HepG2 (cell line): ENCODE measurements around the gene HPD. TPM values are rescaled to one million over a fixed set of nuclear protein-coding genes. Genes with fewer than 3 reads are reported as not detected.

Experiments used
- ATAC-seq: fragments of 200-7000 bp; cut with Tn5 transposase; 3 replicates; pipeline ENCODE4 v1.9.1; 2020; ENCODE audit warnings: mild to moderate bottlenecking, moderate library complexity
- BruUV-seq: library from RNA; stranded (reverse); fragments of 400-500 nt; replicated peaks from 2 replicates; lab custom pipeline; 2021; lab: Mats Ljungman, UMichigan
- CTCF ChIA-PET: fragments of 300-600 bp; formaldehyde crosslinking; extraction: SDS; loops from one replicate; lab custom pipeline; 2021; ENCODE audit warnings: low total read pairs, inconsistent platforms, low intra/inter-chr PET ratio; lab: Yijun Ruan, JAX
- POLR2A ChIA-PET: fragments of 350-600 bp; sonication (Branson Sonifier 250); formaldehyde crosslinking; loops from one replicate; lab custom pipeline; 2020; ENCODE audit warnings: antibody characterized with exemption, inconsistent platforms; lab: Yijun Ruan, JAX
- DNase-seq: peaks from one replicate; pipeline ENCODE4 v3.0.0-alpha.2; 2015; ENCODE audit warnings: low spot score
- FAIRE-seq: peaks from 3 replicates; lab custom pipeline; 2011; peaks lifted over from hg19 to GRCh38; lab: Jason Lieb, UNC
- H2AFZ ChIP-seq: one replicate; pipeline ENCODE4 v1.6.1; 2011; ENCODE audit warnings: low read length, inconsistent platforms
- H3K27ac ChIP-seq: fragments of 300-600 bp; 3 replicates; pipeline ENCODE4 v1.8.0; 2011; ENCODE audit warnings: mixed run types, mild to moderate bottlenecking, mixed read lengths, low read length, inconsistent platforms; ENCODE audit not compliant: insufficient read depth; ENCODE audit errors: extremely low read length
- H3K27me3 ChIP-seq, 2 experiments: fragments of 200-600 bp in 1 of 2; 2 replicates in 1 of 2; 3 replicates in 1 of 2; pipeline versions ENCODE4 v1.6.0 to v1.8.0; 2011; ENCODE audit warnings: low read length in 2 of 2, mild to moderate bottlenecking in 2 of 2, moderate library complexity in 2 of 2, inconsistent platforms in 1 of 2; ENCODE audit not compliant: insufficient read depth in 2 of 2, control insufficient read depth in 1 of 2
- H3K36me3 ChIP-seq, 2 experiments: fragments of 200-600 bp in 1 of 2; replicated peaks in 1 of 2; 2 replicates in 1 of 2; 3 replicates in 1 of 2; pipeline versions ENCODE4 v1.5.1 to v1.8.0; 2011; ENCODE audit warnings: low read length in 2 of 2, inconsistent platforms in 1 of 2; ENCODE audit not compliant: insufficient read depth in 2 of 2, control insufficient read depth in 1 of 2
- H3K4me1 ChIP-seq: 2 replicates; pipeline ENCODE4 v1.5.1; 2012; ENCODE audit warnings: low read length, inconsistent platforms; ENCODE audit not compliant: insufficient read depth
- H3K4me2 ChIP-seq: 2 replicates; pipeline ENCODE4 v1.6.0; 2011; ENCODE audit warnings: low read depth, low read length, inconsistent platforms
- H3K4me3 ChIP-seq, 3 experiments: fragments of 200-600 bp in 1 of 3; sonication (generic), shearing (Covaris generic) in 1 of 3; replicated peaks in 1 of 3; 2 replicates each; pipeline ENCODE4 v1.5.1; 2011 to 2016; ENCODE audit warnings: low read length in 3 of 3, inconsistent platforms in 2 of 3, low read depth in 2 of 3, mild to moderate bottlenecking in 2 of 3, control low read depth in 1 of 3, mixed read lengths in 1 of 3; ENCODE audit not compliant: insufficient read depth in 1 of 3
- H3K79me2 ChIP-seq: one replicate; pipeline ENCODE4 v1.6.1; 2011; ENCODE audit warnings: low read length, inconsistent platforms; ENCODE audit not compliant: insufficient read depth
- H3K9ac ChIP-seq: 2 replicates; pipeline ENCODE4 v1.6.0; 2011; ENCODE audit warnings: mild to moderate bottlenecking, low read depth, low read length, inconsistent platforms; ENCODE audit not compliant: insufficient read depth
- H3K9me3 ChIP-seq: 2 replicates; pipeline ENCODE4 v1.5.1; 2012; ENCODE audit warnings: mild to moderate bottlenecking, low read length
- H4K20me1 ChIP-seq: 2 replicates; pipeline ENCODE4 v1.6.0; 2011; ENCODE audit warnings: inconsistent platforms, mild to moderate bottlenecking, low read length, moderate library complexity; ENCODE audit not compliant: insufficient read depth
- AHR ChIP-seq: IDR thresholded peaks from 2 replicates; pipeline ENCODE4 v1.6.1; 2018; ENCODE audit warnings: missing genetic modification reagents, missing compliant biosample characterization
- GTF2F1 ChIP-seq: fragments of 150-350 bp; IDR thresholded peaks from 2 replicates; pipeline ENCODE4 v1.6.1; 2014; ENCODE audit warnings: low read length
- HBP1 ChIP-seq: IDR thresholded peaks from 2 replicates; pipeline ENCODE4 v1.6.1; 2016; ENCODE audit warnings: low read depth, control low read depth
- IRF2 ChIP-seq: IDR thresholded peaks from 2 replicates; pipeline ENCODE4 v1.6.1; 2018; ENCODE audit warnings: missing genetic modification reagents, missing compliant biosample characterization
- KLF13 ChIP-seq: sonication (generic); formaldehyde crosslinking; IDR thresholded peaks from 2 replicates; pipeline ENCODE4 v1.4.0; 2020; ENCODE audit warnings: mild to moderate bottlenecking, missing genetic modification reagents
- MED13 ChIP-seq: sonication (generic); formaldehyde crosslinking; IDR thresholded peaks from 2 replicates; pipeline ENCODE4 v1.5.0; 2020; ENCODE audit warnings: missing genetic modification reagents
- MIER3 ChIP-seq: IDR thresholded peaks from 2 replicates; pipeline ENCODE4 v1.6.1; 2016; ENCODE audit warnings: missing compliant biosample characterization, borderline replicate concordance
- MXD4 ChIP-seq: IDR thresholded peaks from 2 replicates; pipeline ENCODE4 v1.6.1; 2016; ENCODE audit warnings: mild to moderate bottlenecking, missing biosample characterization, missing genetic modification reagents
- PAF1 ChIP-seq: IDR thresholded peaks from 2 replicates; pipeline ENCODE4 v1.6.1; 2016; ENCODE audit warnings: missing genetic modification reagents, missing compliant biosample characterization
- RBAK ChIP-seq: sonication (generic); formaldehyde crosslinking; IDR thresholded peaks from 2 replicates; pipeline ENCODE4 v1.5.1; 2020; ENCODE audit warnings: mild to moderate bottlenecking, missing genetic modification reagents
- RFX3 ChIP-seq: IDR thresholded peaks from 2 replicates; pipeline ENCODE4 v1.6.1; 2016; ENCODE audit warnings: missing biosample characterization, missing genetic modification reagents
- SP1 ChIP-seq, 2 experiments: fragments of 450-650 bp in 1 of 2; sonication (generic) in 1 of 2; formaldehyde crosslinking in 1 of 2; IDR thresholded peaks; 2 replicates each; pipeline versions ENCODE4 v1.4.0 to v1.6.1; 2016 to 2020; ENCODE audit warnings: missing genetic modification reagents in 1 of 2
- ZBTB37 ChIP-seq: sonication (generic); formaldehyde crosslinking; IDR thresholded peaks from 2 replicates; pipeline ENCODE4 v1.4.0; 2020; ENCODE audit warnings: mild to moderate bottlenecking, missing genetic modification reagents
- ZC3H4 ChIP-seq: sonication (generic); formaldehyde crosslinking; IDR thresholded peaks from 2 replicates; pipeline ENCODE4 v1.4.0; 2020; ENCODE audit warnings: missing genetic modification reagents, borderline replicate concordance
- ZNF326 ChIP-seq: sonication (generic); formaldehyde crosslinking; IDR thresholded peaks from 2 replicates; pipeline ENCODE4 v1.4.0; 2020; ENCODE audit warnings: missing genetic modification reagents, borderline replicate concordance
- ZNF513 ChIP-seq: sonication (generic); formaldehyde crosslinking; conservative IDR thresholded peaks from 2 replicates; pipeline ENCODE4 v1.5.0; 2020; ENCODE audit warnings: missing genetic modification reagents
- ZNF563 ChIP-seq: sonication (generic); formaldehyde crosslinking; IDR thresholded peaks from 2 replicates; pipeline ENCODE4 v1.8.0; 2022; ENCODE audit warnings: mild to moderate bottlenecking, moderate library complexity, missing genetic modification reagents
- ZNF616 ChIP-seq: sonication (generic); formaldehyde crosslinking; IDR thresholded peaks from 2 replicates; pipeline ENCODE4 v1.5.0; 2020; ENCODE audit warnings: low read depth, mild to moderate bottlenecking, missing genetic modification reagents
- WGBS: methylation state at CpG from one replicate; pipeline ENCODE4 v1.1.6; 2017; ENCODE audit warnings: low lambda C conversion rate; 5-methylcytosine and 5-hydroxymethylcytosine counted together
- in situ Hi-C: cut with HindIII; loops from 2 replicates; pipeline ENCODE4 v1.10.0; 2017; ENCODE audit warnings: low pct_unique_long_range_greater_than_20kb; ENCODE audit not compliant: extremely low pct_ligation_motif_present
- intact Hi-C: fragments of 100-400 bp; cut with micrococcal nuclease; formaldehyde crosslinking; loops from one replicate; pipeline ENCODE4 v1.10.0; 2022; ENCODE audit not compliant: unreplicated experiment
- polyA plus RNA-seq, 8 experiments: library from polyadenylated mRNA; depleted of rRNA in 3 of 8; stranded (reverse) in 7 of 8; unstranded in 1 of 8; fragments of >200 nt; fragmentation: Illumina TruSeq in 4 of 8; extraction: Trizol in 4 of 8; gene quantifications; 2 replicates each; pipeline versions ENCODE4 v1.2.1 to v1.2.3, GENCODE V29; 2011 to 2016; ENCODE audit warnings: low read depth in 4 of 8, missing spikeins in 1 of 8, mixed read lengths in 1 of 8; ENCODE audit not compliant: insufficient read depth in 1 of 8
- total RNA-seq, 5 experiments: library from RNA; depleted of rRNA; stranded (reverse); fragments of >200 nt; fragmentation: Illumina TruSeq; extraction: Trizol; gene quantifications; 2 replicates each; pipeline ENCODE4 v1.2.3, GENCODE V29; 2016; ENCODE audit warnings: low read depth in 1 of 5

The HPD gene
- total and polyA plus RNA-seq, 2 of the 13 experiments (the other 11 are each of a cell fraction or from before 2014, with no cell fraction given): 120 to 195 TPM

GRCh38 chr12:121815263-121815662 lies 43.4 kb downstream of the HPD start:
- POLR2A ChIA-PET: interaction anchor here (0.7 kb wide), 1 partner anchor 12 kb away, joined by 3 read pairs; no protein-coding TSS in a partner anchor

More at GRCh38 chr12:121815263-121815662, 43.4 kb downstream of the HPD start:
- peaks cover 26 to 54% of the 10 kb centered on the region in 2 experiments; a peak in 4 of 5 replicates for H3K36me3 ChIP-seq
- H3K4me2 ChIP-seq: no peak overlapping the region
- H3K9ac ChIP-seq: no peak overlapping the region
- DNase-seq (no peak), ATAC-seq (no peak), FAIRE-seq (no peak)
- WGBS: 96% methylated on average over 8 of the region's 8 CpGs
- H3K4me1 ChIP-seq: peaks cover 28% of the 10 kb centered on the region
- BruUV-seq: no TSS peak
- H3K79me2 ChIP-seq: peaks cover 31% of the 10 kb centered on the region
- H3K27ac ChIP-seq: no peak overlapping the region
- H3K9me3 ChIP-seq: no peaks in the 10 kb centered on the region
- CTCF ChIA-PET: no interaction called here
- H2AFZ ChIP-seq: no peak overlapping the region
- H4K20me1 ChIP-seq: 0 out of 2 replicates have a peak, but pooled peaks cover 6% of the 10 kb centered on the region
- no peaks in the 10 kb centered on the region for H3K27me3 ChIP-seq
- H3K4me3 ChIP-seq: no peak overlapping the region
- in situ Hi-C loops: no loop called here
- intact Hi-C loops: no loop called here
- no peak for TF ChIP-seq ZNF513 (CRISPR knock-in tag)
- no peak for TF ChIP-seq AHR
- TF ChIP-seq MED13 (CRISPR knock-in tag): no peak
- no peak for TF ChIP-seq KLF13 (CRISPR knock-in tag)
- no peak for TF ChIP-seq HBP1 (CRISPR knock-in tag)
- no peak for TF ChIP-seq RBAK (CRISPR knock-in tag)
- no peak for TF ChIP-seq MXD4 (CRISPR knock-in tag)
- no peak for TF ChIP-seq ZNF326 (CRISPR knock-in tag)
- TF ChIP-seq MIER3 (CRISPR knock-in tag): no peak
- no peak for TF ChIP-seq PAF1
- TF ChIP-seq RFX3 (CRISPR knock-in tag): no peak
- no peak for TF ChIP-seq ZC3H4 (CRISPR knock-in tag)
- TF ChIP-seq ZNF616 (CRISPR knock-in tag): no peak
- no peak for TF ChIP-seq GTF2F1
- TF ChIP-seq SP1 (IDR thresholded peaks at IDR 0.05): no peak
- TF ChIP-seq SP1 (CRISPR knock-in tag; IDR thresholded peaks at IDR 0.05): no peak
- no peak for TF ChIP-seq IRF2 (CRISPR knock-in tag)
- no peak for TF ChIP-seq ZNF563 (CRISPR knock-in tag)
- no peak for TF ChIP-seq ZBTB37 (CRISPR knock-in tag)
